ENCODE measurements around the gene KCTD18.

KCTD18 gene

GRCh38 chr2:200509612-200510433, at the start of gene KCTD18:
Gene KCTD18, minus strand, starts transcription at chr2:200510068. Its CDS starts 3,052 bp downstream, at chr2:200507016.
- peak; percentile 62 for TF ChIP-seq CTCF (IDR thresholded peaks at IDR 0.05; ENCODE audit: low read depth, low read length)
- TF ChIP-seq MYC (IDR thresholded peaks at IDR 0.05; ENCODE audit: low read depth, low read length) = no peak; the same call in none of the 2 replicates
- TF ChIP-seq POLR2A (IDR thresholded peaks at IDR 0.05; ENCODE audit: extremely low read depth, insufficient read length) = peak; percentile 78
- TF ChIP-seq MAX (IDR thresholded peaks at IDR 0.05; ENCODE audit: low read depth, low read length) = 0 out of 2 replicates have a peak, but pooled peaks have one; percentile 43
- H3K4me3 ChIP-seq (ENCODE audit: low read depth, low read length) = peak within 1 kb of the TSS; percentile 81
- DNase-seq (ENCODE audit: low read depth) = peak; percentile 95

GRCh38 chr2:200540793-200541192, 30.9 kb upstream of the KCTD18 start:
- no peak overlapping the region for H3K4me3 ChIP-seq (ENCODE audit: low read depth, low read length)
- no peak for DNase-seq (ENCODE audit: low read depth)
- TF ChIP-seq CTCF (IDR thresholded peaks at IDR 0.05; ENCODE audit: low read depth, low read length) = no peak
- no peak for TF ChIP-seq POLR2A (IDR thresholded peaks at IDR 0.05; ENCODE audit: extremely low read depth, insufficient read length)
- no peak for TF ChIP-seq MYC (IDR thresholded peaks at IDR 0.05; ENCODE audit: low read depth, low read length)
- no peak for TF ChIP-seq MAX (IDR thresholded peaks at IDR 0.05; ENCODE audit: low read depth, low read length)

GRCh38 chr2:200538139-200538538, 28.3 kb upstream of the KCTD18 start:
- DNase-seq (ENCODE audit: low read depth) = no peak

GRCh38 chr2:200534572-200534971, 24.7 kb upstream of the KCTD18 start:
- DNase-seq (ENCODE audit: low read depth) = no peak
- H3K4me3 ChIP-seq (ENCODE audit: low read depth, low read length) = no peak overlapping the region
- TF ChIP-seq CTCF (IDR thresholded peaks at IDR 0.05; ENCODE audit: low read depth, low read length) = no peak

More at GRCh38 chr2:200538139-200538538, 28.3 kb upstream of the KCTD18 start:
- no peak overlapping the region for H3K4me3 ChIP-seq (ENCODE audit: low read depth, low read length)
- TF ChIP-seq CTCF (IDR thresholded peaks at IDR 0.05; ENCODE audit: low read depth, low read length) (no peak), MAX (IDR thresholded peaks at IDR 0.05; ENCODE audit: low read depth, low read length) (no peak), MYC (IDR thresholded peaks at IDR 0.05; ENCODE audit: low read depth, low read length) (no peak), POLR2A (IDR thresholded peaks at IDR 0.05; ENCODE audit: extremely low read depth, insufficient read length) (no peak)

- DNase-seq (ENCODE audit: low read depth) = no peak
Measured at GRCh38 chr2:200533754-200534153, 23.9 kb upstream of the KCTD18 start.

More at GRCh38 chr2:200533754-200534153, 23.9 kb upstream of the KCTD18 start:
- TF ChIP-seq MYC (IDR thresholded peaks at IDR 0.05; ENCODE audit: low read depth, low read length) (no peak), POLR2A (IDR thresholded peaks at IDR 0.05; ENCODE audit: extremely low read depth, insufficient read length) (no peak), CTCF (IDR thresholded peaks at IDR 0.05; ENCODE audit: low read depth, low read length) (no peak), MAX (IDR thresholded peaks at IDR 0.05; ENCODE audit: low read depth, low read length) (no peak)
- H3K4me3 ChIP-seq (ENCODE audit: low read depth, low read length) = no peak overlapping the region

Measured in NB4 (cell line).